Body of pancreas (tissue), 4 donors: Measurements from ENCODE around the gene PUS3. TPM values are rescaled to one million over a fixed set of nuclear protein-coding genes. Genes with fewer than 3 reads are reported as not detected.
A peak's percentile ranks its signal among the peaks of the same experiment; 100 is the strongest.

Experiments used
- ATAC-seq: fragments of 150-250 bp; one replicate; pipeline ENCODE4 v1.9.1; 2016
- DNase-seq, 4 donors: peaks; one replicate each; pipeline ENCODE4 v3.0.0-alpha.2; 2019
- H3K27ac ChIP-seq, 4 donors: fragments of 200-600 bp; sonication (generic); 1 replicate in 3 of 4; 2 replicates in 1 of 4; pipeline versions ENCODE4 v1.5.1 to v1.6.1; 2016 to 2019; ENCODE audit warnings: mild to moderate bottlenecking in 1 of 4, mixed read lengths in 1 of 4, moderate library complexity in 1 of 4
- H3K27me3 ChIP-seq, 2 donors: fragments of 200-600 bp; sonication (generic); one replicate each; pipeline ENCODE4 v1.6.0; 2016; ENCODE audit warnings: mild to moderate bottlenecking in 1 of 2
- H3K36me3 ChIP-seq, 2 donors: fragments of 200-600 bp; sonication (generic); replicated peaks in 1 of 2; 2 replicates each; pipeline ENCODE4 v1.5.1; 2016; ENCODE audit warnings: low read depth in 2 of 2; ENCODE audit not compliant: insufficient read depth in 1 of 2
- H3K4me1 ChIP-seq: fragments of 200-600 bp; sonication (generic); one replicate; pipeline ENCODE4 v1.6.0; 2016
- H3K4me3 ChIP-seq, 2 donors: fragments of 200-600 bp; sonication (generic); 1 replicate in 1 of 2; 2 replicates in 1 of 2; pipeline ENCODE4 v1.5.1; 2016 to 2019
- H3K9me3 ChIP-seq, 3 donors: fragments of 200-600 bp; sonication (generic); 1 replicate in 2 of 3; 2 replicates in 1 of 3; pipeline ENCODE4 v1.5.1; 2016
- POLR2A ChIP-seq, 3 donors: fragments of 450-650 bp; IDR thresholded peaks; one replicate each; pipeline ENCODE4 v1.6.1; 2016; ENCODE audit warnings: antibody characterized with exemption in 3 of 3, mild to moderate bottlenecking in 2 of 3
- WGBS, 2 donors: methylation state at CpG; one replicate each; pipeline ENCODE4 v1.1.5; 2017; 5-methylcytosine and 5-hydroxymethylcytosine counted together
- intact Hi-C: fragments of 100-400 bp; cut with DNase I; formaldehyde crosslinking; loops from one replicate; pipeline ENCODE4 v1.15.1; 2023
- total RNA-seq, 2 donors: library from RNA; depleted of rRNA; stranded (reverse); fragments of >200 nt; gene quantifications; one replicate each; pipeline ENCODE4 v1.1.0, GENCODE V29; 2016
- TF ChIP-seq, protein P1 (sequence below), 7 experiments: fragments of 450-650 bp in 4 of 7; fragments of 200-600 bp in 3 of 7; sonication (generic) in 3 of 7; IDR thresholded peaks; one replicate each; pipeline ENCODE4 v1.5.1; 2016 to 2019; ENCODE audit warnings: antibody characterized with exemption in 7 of 7

Gene PUS3
- total RNA-seq, 2 donors from 2014 or later, result 1.6 to 9.6 TPM

DNA sequence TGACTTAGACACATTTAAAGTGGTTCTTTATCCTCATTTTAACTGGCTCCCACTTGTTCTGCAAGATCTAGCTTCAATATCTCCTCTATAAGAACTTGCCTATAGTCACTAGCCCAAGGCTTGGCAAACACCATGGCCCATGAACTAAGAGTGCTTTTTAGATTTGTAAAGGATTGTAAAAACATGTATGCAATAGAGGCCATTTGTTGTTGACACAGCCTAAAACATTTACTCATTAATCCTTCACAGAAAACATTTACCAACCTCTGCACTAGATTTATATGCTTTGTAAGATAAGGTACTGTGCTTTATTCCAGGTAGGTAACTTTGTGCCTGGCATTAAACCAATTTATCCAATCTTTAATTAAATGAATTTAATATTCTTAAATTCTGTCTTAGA, 10.0 kb downstream of the PUS3 start:
- ATAC-seq (no peak), DNase-seq (no peak)
- Histone ChIP-seq H3K27me3 (no peaks in the 10 kb centered on the region), H3K27ac (no peak overlapping the region), H3K9me3 (no peaks in the 10 kb centered on the region), H3K4me3 (no peak overlapping the region), H3K4me1 (peaks cover 4% of the 10 kb centered on the region), H3K36me3 (peaks cover 0 to 9% of the 10 kb centered on the region in 2 donors)
- intact Hi-C loops, result no loop called here
- TF ChIP-seq POLR2A (IDR thresholded peaks at IDR 0.05), result no peak
- TF ChIP-seq, protein P1, sequence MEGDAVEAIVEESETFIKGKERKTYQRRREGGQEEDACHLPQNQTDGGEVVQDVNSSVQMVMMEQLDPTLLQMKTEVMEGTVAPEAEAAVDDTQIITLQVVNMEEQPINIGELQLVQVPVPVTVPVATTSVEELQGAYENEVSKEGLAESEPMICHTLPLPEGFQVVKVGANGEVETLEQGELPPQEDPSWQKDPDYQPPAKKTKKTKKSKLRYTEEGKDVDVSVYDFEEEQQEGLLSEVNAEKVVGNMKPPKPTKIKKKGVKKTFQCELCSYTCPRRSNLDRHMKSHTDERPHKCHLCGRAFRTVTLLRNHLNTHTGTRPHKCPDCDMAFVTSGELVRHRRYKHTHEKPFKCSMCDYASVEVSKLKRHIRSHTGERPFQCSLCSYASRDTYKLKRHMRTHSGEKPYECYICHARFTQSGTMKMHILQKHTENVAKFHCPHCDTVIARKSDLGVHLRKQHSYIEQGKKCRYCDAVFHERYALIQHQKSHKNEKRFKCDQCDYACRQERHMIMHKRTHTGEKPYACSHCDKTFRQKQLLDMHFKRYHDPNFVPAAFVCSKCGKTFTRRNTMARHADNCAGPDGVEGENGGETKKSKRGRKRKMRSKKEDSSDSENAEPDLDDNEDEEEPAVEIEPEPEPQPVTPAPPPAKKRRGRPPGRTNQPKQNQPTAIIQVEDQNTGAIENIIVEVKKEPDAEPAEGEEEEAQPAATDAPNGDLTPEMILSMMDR (IDR thresholded peaks at IDR 0.05), result no peak

DNA sequence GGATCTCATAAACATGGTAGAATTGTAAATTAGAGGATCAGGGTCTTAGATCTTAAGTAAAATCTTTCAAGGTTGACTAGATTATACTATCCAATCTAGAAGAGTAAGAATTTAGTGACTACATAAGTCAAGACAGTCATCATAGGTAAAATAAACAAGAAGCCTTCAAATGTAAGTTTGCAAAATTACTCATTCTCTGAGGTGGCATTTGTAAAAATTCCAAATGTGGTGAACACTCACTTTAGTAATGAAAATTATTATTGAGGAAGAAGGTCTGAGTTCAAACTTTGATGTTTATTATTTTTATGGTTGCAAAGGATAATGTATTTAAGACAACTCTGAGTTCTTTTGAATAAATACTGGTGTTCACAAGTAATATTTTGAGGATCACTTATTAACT, 10.9 kb downstream of the PUS3 start:
- H3K36me3 ChIP-seq, result peaks cover 0 to 9% of the 10 kb centered on the region in 2 donors
- no peak overlapping the region for H3K4me3 ChIP-seq
- no peaks in the 10 kb centered on the region for H3K27me3 ChIP-seq
- peaks cover 5% of the 10 kb centered on the region for H3K4me1 ChIP-seq
- ATAC-seq (no peak), DNase-seq (no peak)
- H3K9me3 ChIP-seq, result no peaks in the 10 kb centered on the region
- TF ChIP-seq, protein P1 (IDR thresholded peaks at IDR 0.05), result no peak
- TF ChIP-seq POLR2A (IDR thresholded peaks at IDR 0.05), result no peak
- intact Hi-C loops, result no loop called here
- H3K27ac ChIP-seq, result no peak overlapping the region

DNA sequence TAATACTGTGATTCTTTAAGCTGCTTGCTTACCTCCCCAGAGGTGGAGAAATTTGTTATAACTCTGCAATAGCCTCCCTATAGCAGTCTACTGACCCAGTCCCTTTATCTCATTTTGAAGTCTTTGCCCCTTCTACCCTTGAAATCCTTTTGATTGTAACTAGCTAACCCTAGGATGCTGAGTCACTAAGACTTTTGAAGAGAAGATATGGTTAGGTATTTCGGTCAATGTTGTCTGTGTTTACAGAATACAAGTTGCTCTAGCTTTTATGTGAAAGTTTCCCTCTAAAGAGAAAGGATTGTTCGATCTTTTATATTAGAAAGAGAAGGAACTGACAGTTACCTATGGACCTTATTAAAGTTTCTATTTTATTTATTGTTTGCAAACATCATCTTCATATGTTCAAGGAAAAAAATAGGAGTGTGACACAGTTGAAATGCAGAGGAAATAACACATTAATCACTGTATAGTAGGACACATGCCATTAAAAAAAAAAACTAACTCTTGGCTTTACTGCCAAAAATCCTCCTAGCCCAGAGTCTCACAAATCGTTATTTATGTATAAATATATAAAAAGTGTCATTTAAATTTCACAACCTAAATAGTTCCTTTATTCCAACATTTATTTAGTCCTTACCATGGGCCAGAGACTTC, 12.4 kb downstream of the PUS3 start:
- no peak for DNase-seq
- TF ChIP-seq, protein P1 (IDR thresholded peaks at IDR 0.05), result no peak
- TF ChIP-seq POLR2A (IDR thresholded peaks at IDR 0.05), result no peak
- peaks cover 0 to 8% of the 10 kb centered on the region in 2 donors for H3K36me3 ChIP-seq
- 64 to 66% methylated on average over 3 of the region's 3 CpGs for WGBS, 2 donors
- no peak overlapping the region for H3K27ac ChIP-seq
- no peak overlapping the region for H3K4me3 ChIP-seq
- H3K4me1 ChIP-seq, result peaks cover 10% of the 10 kb centered on the region
- H3K9me3 ChIP-seq, result no peaks in the 10 kb centered on the region
- H3K27me3 ChIP-seq, result no peaks in the 10 kb centered on the region
- intact Hi-C loops, result no loop called here
- no peak for ATAC-seq

- H3K9me3 ChIP-seq, result no peaks in the 10 kb centered on the region
- DNase-seq, result peak; percentile 91 to 96 (median 94)
- peak within 1 kb of the TSS; percentile 49 to 86 for H3K4me3 ChIP-seq
- H3K4me1 ChIP-seq, result peaks cover 10% of the 10 kb centered on the region
- no peaks in the 10 kb centered on the region for H3K36me3 ChIP-seq
- peak; percentile 97 for ATAC-seq
- peak within 1 kb of the TSS; percentile 79 to 93 (median 90) for H3K27ac ChIP-seq
- intact Hi-C loops, result no loop called here
- peak; percentile 42 to 79 (median 79) for TF ChIP-seq POLR2A (IDR thresholded peaks at IDR 0.05)
- TF ChIP-seq, protein P1 (IDR thresholded peaks at IDR 0.05), result peak in 6 of 7 experiments; percentile 14 to 41 (median 36)
- H3K27me3 ChIP-seq, result no peaks in the 10 kb centered on the region
- WGBS, 2 donors, result 1% methylated on average over 18 to 70 of the region's 91 CpGs
Measured at GRCh38 chr11:125887373-125888324, 15.4 kb downstream of the PUS3 start, which contains the start of gene HYLS1. TSS of gene HYLS1 (plus strand) at chr11:125887668. CDS start at chr11:125899369, 11,701 bp downstream.
